Fibroblast of villous mesenchyme (primary cell): ENCODE measurements around the gene APOBEC4. TPM values are rescaled to one million over a fixed set of nuclear protein-coding genes. Genes with fewer than 3 reads are reported as not detected.
"Not testable (repeated sequence)": the region's sequence is repeated elsewhere in the genome, so short reads cannot be mapped to it uniquely, and the experiment has no call there.

Experiments used
- DNase-seq: peaks from one replicate; pipeline ENCODE4 v3.0.0-alpha.2; 2010; ENCODE audit warnings: low read depth
- H3K4me3 ChIP-seq: 2 replicates; pipeline ENCODE4 v1.5.1; 2011; ENCODE audit warnings: low read depth, mild to moderate bottlenecking, low read length
- CTCF ChIP-seq: IDR thresholded peaks from 2 replicates; pipeline ENCODE4 v1.5.1; 2012; ENCODE audit warnings: low read depth, mild to moderate bottlenecking, low read length; ENCODE audit not compliant: insufficient read depth
- total RNA-seq: library from RNA; depleted of rRNA; stranded (reverse); fragments of >200 nt; gene quantifications from 2 replicates; pipeline ENCODE4 v1.2.3, GENCODE V29; 2012

Gene APOBEC4
- total RNA-seq, 1 donor: not detected

GRCh38 chr1:183686229-183686628 is 33.1 kb upstream of the APOBEC4 start:
- DNase-seq: no peak
- no peak for TF ChIP-seq CTCF
- H3K4me3 ChIP-seq: no peak overlapping the region

DNA sequence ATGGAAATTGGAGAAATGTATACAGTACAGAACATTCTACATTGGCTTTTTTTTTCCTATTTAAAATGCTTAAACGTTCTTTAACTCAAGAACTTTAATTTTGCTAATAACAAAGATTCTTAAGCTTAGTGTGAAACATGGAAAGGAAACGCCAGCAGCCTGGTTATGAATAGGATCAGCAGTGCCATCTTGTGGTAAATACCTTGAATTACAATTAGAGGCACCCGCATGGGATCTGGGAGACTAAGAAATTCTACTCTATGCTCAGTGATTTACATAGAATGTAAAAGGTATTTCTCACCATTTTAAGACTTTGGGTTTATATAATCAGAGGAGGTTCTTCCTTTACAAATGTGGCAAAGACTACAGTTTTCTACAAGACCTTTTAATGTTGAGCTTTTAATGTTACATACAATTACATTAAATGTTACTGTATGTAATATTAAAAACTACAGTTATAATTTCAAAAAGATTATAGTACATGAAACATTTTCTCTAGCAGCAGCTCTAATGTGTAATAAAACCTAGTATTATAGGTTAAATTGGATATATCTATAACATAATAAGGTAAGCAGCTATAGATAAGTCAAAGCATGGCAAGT is 32.1 kb upstream of the APOBEC4 start:
- TF ChIP-seq CTCF: peak; percentile 74
- peak; percentile 67 for DNase-seq

DNA sequence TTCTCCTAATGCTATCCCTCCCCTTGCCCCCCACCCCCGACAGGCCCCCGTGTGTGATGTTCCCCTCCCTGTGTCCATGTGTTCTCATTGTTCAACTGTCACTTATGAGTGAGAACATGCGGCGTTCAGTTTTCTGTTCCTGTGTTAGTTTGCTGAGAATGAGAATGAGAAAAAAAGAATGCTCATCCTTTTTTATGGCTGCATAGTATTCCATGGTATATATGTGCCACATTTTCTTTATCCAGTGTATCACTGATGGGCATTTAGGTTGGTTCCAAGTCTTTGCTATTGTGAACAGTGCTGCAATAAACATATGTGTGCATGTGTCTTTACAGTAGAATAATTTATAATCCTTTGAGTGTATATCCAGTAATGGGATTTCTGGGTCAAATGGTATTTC is 26.2 kb upstream of the APOBEC4 start:
- not testable (repeated sequence) for DNase-seq

More for the DNA sequence above, 32.1 kb upstream of the APOBEC4 start:
- no peak overlapping the region for H3K4me3 ChIP-seq

GRCh38 chr1:183678819-183679218 is 25.7 kb upstream of the APOBEC4 start:
- no peak for DNase-seq
- TF ChIP-seq CTCF: no peak
- no peak overlapping the region for H3K4me3 ChIP-seq

More for the DNA sequence above, 26.2 kb upstream of the APOBEC4 start:
- H3K4me3 ChIP-seq: not testable (repeated sequence)

DNA sequence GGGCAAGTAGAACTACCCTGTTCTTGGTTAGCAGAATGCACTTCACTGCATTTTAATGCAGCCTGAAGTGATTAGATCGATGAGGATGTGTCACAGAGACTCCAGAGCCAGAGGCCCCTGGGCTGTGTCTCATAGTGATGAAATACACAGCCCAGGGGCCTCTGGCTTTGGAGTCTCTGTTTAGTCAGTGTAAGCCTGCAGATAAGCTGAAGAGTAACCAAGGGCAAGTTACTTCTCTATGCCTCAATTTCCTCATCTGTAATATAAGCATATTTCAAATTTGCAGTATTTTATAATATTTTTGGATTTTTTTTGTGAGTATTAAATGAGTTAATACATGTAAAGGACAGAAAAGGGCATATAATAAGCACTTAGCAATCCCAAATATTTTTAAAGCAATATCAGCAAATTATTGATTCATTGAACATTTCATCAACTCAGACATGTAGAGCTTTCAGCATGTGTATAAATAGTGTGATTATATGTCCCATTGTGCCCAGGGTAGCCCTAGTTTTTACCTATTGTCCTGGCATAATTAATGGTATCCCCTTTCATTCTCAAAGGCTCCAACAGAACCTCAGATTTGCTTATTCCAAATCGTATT is 23.6 kb upstream of the APOBEC4 start:
- DNase-seq: peak; percentile 56
- no peak overlapping the region for H3K4me3 ChIP-seq
- no peak for TF ChIP-seq CTCF

GRCh38 chr1:183675883-183676585 is 22.9 kb upstream of the APOBEC4 start:
- H3K4me3 ChIP-seq: no peak overlapping the region
- no peak for DNase-seq
- no peak for TF ChIP-seq CTCF

- H3K4me3 ChIP-seq: no peak overlapping the region
- no peak for TF ChIP-seq CTCF
- no peak for DNase-seq
Observed at GRCh38 chr1:183675381-183675780, 22.3 kb upstream of the APOBEC4 start.
